Measurements from ENCODE around the gene OR52E2.

Gene OR52E2

DNA sequence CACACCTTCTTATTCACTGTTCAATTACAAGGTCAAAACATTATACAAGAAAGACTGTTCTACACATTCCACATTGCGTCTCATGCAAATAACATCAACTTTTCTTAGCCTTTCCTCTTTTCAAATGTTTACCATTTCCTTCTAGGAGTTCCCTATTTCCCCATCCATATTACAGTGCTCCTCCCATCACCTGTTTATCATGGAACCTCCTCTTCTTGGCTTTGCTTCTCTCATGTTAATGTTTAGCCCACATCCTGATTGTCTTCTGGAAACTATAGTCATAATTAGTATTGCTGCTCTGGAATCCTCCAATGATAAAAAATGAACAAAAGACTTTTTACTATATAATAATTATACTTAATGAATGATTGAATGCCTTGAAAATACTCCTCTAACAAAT is 31.2 kb upstream of the OR52E2 start:
- TF ChIP-seq, protein P1, sequence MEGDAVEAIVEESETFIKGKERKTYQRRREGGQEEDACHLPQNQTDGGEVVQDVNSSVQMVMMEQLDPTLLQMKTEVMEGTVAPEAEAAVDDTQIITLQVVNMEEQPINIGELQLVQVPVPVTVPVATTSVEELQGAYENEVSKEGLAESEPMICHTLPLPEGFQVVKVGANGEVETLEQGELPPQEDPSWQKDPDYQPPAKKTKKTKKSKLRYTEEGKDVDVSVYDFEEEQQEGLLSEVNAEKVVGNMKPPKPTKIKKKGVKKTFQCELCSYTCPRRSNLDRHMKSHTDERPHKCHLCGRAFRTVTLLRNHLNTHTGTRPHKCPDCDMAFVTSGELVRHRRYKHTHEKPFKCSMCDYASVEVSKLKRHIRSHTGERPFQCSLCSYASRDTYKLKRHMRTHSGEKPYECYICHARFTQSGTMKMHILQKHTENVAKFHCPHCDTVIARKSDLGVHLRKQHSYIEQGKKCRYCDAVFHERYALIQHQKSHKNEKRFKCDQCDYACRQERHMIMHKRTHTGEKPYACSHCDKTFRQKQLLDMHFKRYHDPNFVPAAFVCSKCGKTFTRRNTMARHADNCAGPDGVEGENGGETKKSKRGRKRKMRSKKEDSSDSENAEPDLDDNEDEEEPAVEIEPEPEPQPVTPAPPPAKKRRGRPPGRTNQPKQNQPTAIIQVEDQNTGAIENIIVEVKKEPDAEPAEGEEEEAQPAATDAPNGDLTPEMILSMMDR (IDR thresholded peaks at IDR 0.05; ENCODE audit: low read depth, low read length) = no peak
- Histone ChIP-seq H3K36me3 (no peaks in the 10 kb centered on the region), H3K27ac (no peak overlapping the region), H3K27me3 (ENCODE audit: insufficient read depth, low read depth, severe bottlenecking) (peaks cover 24% of the 10 kb centered on the region), H3K9me3 (ENCODE audit: severe bottlenecking) (no peaks in the 10 kb centered on the region), H3K4me3 (ENCODE audit: low read depth, low read length) (no peak overlapping the region)
- no peak for DNase-seq

DNA sequence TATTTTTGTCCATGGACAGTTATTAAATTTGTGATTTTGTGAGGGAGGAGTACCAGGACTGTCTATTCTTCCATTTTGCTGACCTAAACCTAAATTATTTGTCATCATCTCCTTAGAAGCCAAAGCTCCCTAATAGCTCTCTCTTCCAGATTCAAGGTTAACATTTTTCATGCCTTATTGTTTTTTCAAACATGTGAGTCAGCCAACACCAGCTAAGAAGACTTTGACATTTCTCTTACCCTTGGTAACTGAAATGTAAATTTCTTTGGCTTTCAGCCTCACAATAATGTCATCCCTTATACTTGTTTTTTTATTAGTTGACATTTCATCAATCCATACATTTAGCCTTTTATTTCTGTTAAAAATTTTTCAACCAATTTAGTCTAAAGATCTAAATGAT is 29.1 kb upstream of the OR52E2 start:
- Histone ChIP-seq H3K27ac (no peak overlapping the region), H3K27me3 (ENCODE audit: insufficient read depth, low read depth, severe bottlenecking) (peaks cover 39% of the 10 kb centered on the region), H3K9me3 (ENCODE audit: severe bottlenecking) (no peaks in the 10 kb centered on the region), H3K4me3 (ENCODE audit: low read depth, low read length) (no peak overlapping the region), H3K36me3 (no peaks in the 10 kb centered on the region)
- no peak for DNase-seq
- TF ChIP-seq, protein P1 (IDR thresholded peaks at IDR 0.05; ENCODE audit: low read depth, low read length) = no peak

GRCh38 chr11:5083602-5084001 is 24.2 kb upstream of the OR52E2 start:
- H3K4me3 ChIP-seq (ENCODE audit: low read depth, low read length) = no peak overlapping the region
- peaks cover 38% of the 10 kb centered on the region for H3K27me3 ChIP-seq (ENCODE audit: insufficient read depth, low read depth, severe bottlenecking)
- TF ChIP-seq, protein P1 (IDR thresholded peaks at IDR 0.05; ENCODE audit: low read depth, low read length) = no peak
- no peak for DNase-seq
- no peaks in the 10 kb centered on the region for H3K36me3 ChIP-seq
- no peak overlapping the region for H3K27ac ChIP-seq
- no peaks in the 10 kb centered on the region for H3K9me3 ChIP-seq (ENCODE audit: severe bottlenecking)

- TF ChIP-seq, protein P1 (IDR thresholded peaks at IDR 0.05; ENCODE audit: low read depth, low read length) = no peak
- H3K27ac ChIP-seq = no peak overlapping the region
- peaks cover 39% of the 10 kb centered on the region for H3K27me3 ChIP-seq (ENCODE audit: insufficient read depth, low read depth, severe bottlenecking)
- H3K9me3 ChIP-seq (ENCODE audit: severe bottlenecking) = no peaks in the 10 kb centered on the region
- H3K4me3 ChIP-seq (ENCODE audit: low read depth, low read length) = no peak overlapping the region
- DNase-seq = no peak
- no peaks in the 10 kb centered on the region for H3K36me3 ChIP-seq
Observed at GRCh38 chr11:5081405-5081804, 22.0 kb upstream of the OR52E2 start.

GRCh38 chr11:5071799-5072198 is 12.4 kb upstream of the OR52E2 start:
- H3K27me3 ChIP-seq (ENCODE audit: insufficient read depth, low read depth, severe bottlenecking) = peaks cover 31% of the 10 kb centered on the region
- H3K27ac ChIP-seq = no peak overlapping the region
- H3K36me3 ChIP-seq = no peaks in the 10 kb centered on the region
- H3K4me3 ChIP-seq (ENCODE audit: low read depth, low read length) = no peak overlapping the region
- no peak for DNase-seq
- no peaks in the 10 kb centered on the region for H3K9me3 ChIP-seq (ENCODE audit: severe bottlenecking)
- TF ChIP-seq, protein P1 (IDR thresholded peaks at IDR 0.05; ENCODE audit: low read depth, low read length) = no peak

GRCh38 chr11:5069272-5069671 is 9.8 kb upstream of the OR52E2 start, which contains the start of gene OR52E1:
OR52E1 (plus strand) TSS chr11:5069572.
- no peak for DNase-seq
- TF ChIP-seq, protein P1 (IDR thresholded peaks at IDR 0.05; ENCODE audit: low read depth, low read length) = no peak
- peaks cover 48% of the 10 kb centered on the region for H3K27me3 ChIP-seq (ENCODE audit: insufficient read depth, low read depth, severe bottlenecking)
- H3K4me3 ChIP-seq (ENCODE audit: low read depth, low read length) = no peak within 1 kb of the TSS
- no peaks in the 10 kb centered on the region for H3K36me3 ChIP-seq
- no peak within 1 kb of the TSS for H3K27ac ChIP-seq
- H3K9me3 ChIP-seq (ENCODE audit: severe bottlenecking) = no peaks in the 10 kb centered on the region

Data from WERI-Rb-1 (cell line).